NOMO-1 treated with DMSO at 0.1 percent for 48 hours (cell line): ENCODE data around the gene LIN28A.

Experiments
- DNase-seq: peaks from one replicate; lab custom pipeline; 2025; ENCODE audit not compliant: unreplicated experiment; lab: John Stamatoyannopoulos, UW

The LIN28A gene

DNA sequence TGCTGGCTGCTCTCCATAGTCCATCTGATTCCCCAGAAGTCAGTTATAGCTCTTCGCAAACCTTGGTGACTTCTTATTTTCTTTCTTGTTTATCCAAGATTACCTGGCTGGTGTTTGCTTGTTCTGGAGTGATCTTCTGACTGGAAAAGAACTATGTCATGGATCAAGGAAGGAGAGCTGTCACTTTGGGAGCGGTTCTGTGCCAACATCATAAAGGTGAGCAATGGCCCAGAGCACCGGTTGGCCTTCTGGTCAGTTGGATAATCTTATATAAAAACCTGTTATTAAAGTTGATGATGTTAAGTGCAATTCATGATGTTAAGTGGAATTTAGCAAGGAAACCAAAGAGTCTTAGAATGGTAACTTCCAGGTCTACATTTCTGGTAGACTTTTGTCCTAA is 22.2 kb downstream of the LIN28A start:
- DNase-seq, result no peak

DNA sequence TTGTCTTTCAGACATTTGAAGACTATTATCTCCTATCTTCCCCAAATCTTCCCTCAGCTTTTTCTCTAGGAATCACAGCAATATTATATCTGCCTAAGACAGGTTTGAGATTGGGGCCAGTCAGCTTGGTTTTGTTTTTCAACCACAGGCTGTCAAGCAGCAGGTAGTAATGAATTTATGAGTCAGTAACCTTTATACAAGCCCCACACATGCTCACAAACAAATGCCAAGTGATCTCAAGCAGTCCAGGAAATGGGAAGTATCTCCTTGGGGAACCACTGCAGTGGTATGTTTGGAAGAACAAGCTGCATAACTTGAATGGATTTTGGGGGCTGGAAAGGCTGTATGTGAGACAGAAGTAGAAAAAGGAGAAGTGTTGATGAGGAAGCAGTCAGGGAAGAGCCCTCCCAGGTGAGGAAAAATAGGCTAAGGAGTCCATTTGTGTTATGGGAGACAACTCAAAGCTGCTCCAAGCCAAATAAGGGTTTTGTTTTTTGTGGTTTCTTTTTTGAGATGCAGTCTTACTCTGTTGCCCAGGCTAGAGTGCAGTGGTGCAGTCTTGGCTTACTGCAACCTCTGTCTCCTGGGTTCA is 23.6 kb downstream of the LIN28A start:
- no peak for DNase-seq

DNA sequence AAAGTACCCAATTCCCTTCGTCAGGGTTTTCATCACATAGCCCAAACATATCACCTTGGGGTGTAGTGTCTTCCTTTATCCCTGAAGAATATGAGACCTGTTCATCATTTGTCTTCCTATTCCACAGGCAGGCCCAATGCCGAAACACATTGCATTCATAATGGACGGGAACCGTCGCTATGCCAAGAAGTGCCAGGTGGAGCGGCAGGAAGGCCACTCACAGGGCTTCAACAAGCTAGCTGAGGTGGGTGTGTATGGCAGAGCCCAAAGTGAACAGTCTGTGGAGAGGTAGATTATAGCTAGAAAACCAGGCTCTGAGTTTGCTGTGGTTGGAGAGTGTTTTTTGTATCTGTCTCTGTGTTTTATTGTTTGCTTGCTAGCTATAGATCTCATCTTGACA is 27.4 kb downstream of the LIN28A start:
- no peak for DNase-seq

DNA sequence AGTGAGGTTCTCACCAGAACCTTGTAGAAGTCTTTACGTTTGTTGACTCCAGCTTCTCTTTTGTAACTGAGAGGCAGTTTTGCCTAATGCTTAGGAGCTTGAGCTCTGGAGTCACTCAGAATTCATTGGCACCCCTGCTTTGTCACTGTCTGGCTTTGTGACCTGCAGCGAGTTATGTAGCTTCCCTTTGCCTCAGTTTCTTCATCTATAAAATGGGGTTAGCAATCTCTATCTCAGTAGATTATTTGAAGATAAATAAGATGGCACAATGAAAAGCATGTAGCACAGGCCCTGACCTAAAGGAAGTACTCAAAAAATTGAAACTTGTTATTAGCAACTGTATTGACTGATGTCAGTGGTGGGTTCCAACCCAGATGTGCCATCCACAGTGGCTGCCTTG is 29.6 kb downstream of the LIN28A start:
- DNase-seq, result no peak

DNA sequence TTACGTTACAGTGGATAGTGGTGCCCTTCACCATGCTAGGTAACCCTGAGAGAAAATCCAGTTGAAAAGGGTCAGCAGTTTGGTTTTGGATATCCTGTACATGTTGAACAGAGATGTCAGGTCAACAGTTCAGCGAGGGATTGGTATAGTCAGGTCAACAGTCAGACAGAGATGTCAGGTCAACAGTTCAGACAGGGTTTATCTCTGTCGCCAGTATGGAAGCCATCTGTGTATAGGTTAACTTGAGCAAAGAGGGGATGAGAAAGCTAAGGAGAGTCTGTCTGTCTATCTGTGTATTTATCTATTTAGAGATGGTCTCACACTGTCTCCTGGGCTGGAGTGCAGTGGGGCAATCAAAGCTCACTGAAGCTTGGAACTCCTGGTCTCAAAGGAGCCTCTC is 39.3 kb downstream of the LIN28A start:
- no peak for DNase-seq

DNA sequence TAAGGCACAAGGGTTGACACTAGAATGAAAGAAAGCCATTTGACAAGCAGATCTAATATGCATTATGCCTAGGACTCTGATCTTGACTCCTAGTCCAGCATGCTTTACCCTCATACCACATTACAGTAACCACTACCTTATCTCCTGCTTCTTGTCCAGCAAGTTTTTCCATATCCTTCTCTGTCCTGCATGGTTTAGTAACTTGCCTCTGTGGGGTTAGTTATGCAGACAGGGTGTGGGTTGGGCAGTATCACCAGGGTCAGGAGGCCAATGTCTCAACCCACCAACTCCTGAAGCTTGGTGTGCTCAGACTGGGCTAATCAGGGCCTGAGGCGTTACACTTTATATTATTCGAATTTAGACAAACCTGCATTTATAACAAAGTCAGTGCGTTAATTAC is 40.3 kb downstream of the LIN28A start:
- no peak for DNase-seq

DNA sequence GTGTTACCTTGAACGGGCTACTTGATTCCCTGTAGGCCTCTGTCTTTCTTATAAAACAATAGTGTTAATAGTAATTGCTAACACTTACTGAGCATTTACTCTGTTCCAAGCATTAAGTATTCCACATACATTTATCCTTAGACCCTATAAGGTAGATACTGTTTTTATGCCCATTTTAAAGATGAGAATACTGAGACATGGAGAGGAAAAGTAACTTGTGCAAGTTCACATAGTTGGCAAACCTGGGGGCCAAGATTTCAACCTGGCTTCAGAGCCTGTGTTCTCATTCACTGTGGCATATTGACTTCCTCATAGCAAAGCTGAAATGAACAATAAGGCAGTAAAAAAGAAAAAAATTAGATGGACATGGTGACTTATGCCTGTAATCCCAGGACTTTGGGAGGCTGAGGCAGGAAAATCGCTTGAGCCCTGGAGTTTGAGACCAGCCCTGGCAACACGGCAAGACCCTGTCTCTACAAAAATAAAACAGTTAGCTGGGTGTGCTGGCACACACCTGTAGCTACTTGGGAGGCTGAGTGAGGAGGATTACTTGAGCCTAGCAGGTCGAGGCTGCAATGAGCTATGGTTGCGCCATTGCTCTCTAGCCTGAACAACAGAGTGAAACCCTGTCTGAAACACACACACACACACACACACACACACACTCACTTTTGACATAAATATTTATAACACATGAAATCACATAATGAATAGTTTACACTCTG is 42.0 kb downstream of the LIN28A start:
- DNase-seq, result no peak

DNA sequence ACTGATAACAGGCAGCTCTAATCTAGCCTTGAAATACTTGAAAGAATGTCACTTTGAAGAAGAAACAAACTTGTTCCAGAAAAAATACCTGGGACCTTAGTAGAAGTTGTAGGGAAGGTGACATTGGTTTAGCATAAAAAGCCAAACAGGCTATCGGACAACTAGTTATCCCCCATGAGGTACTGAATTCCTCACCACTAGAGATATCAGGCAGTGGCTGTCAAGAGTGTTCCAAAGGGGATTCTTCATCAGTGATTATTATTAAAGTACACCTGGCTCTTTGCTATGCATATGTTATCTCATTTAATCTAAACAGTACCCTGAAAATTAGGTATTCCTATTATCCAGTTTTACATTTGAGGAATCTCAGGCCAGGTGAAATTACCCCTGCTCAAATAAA is 48.5 kb downstream of the LIN28A start:
- no peak for DNase-seq

DNA sequence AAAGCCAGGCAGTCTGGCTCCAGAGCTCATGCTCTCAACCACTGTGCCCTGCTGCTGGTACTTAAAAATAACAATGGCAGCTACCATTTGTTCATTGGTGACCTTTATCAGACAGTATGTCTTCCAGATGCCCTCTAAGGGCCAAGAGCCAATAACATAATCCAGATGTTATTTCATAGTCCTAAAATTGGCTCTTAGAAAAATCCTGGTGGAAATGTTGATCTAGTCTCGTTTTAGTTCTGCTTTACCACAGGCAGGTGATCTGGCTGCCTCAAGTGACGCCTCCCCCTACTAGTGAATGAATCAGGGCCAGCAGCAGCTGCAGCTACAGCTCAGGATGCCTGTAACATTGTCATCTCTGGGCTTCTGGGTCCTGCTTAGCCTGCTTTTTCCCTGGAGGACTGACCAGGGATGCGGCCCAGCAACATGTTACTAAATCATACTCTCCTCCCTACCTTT is 49.0 kb downstream of the LIN28A start:
- no peak for DNase-seq

DNA sequence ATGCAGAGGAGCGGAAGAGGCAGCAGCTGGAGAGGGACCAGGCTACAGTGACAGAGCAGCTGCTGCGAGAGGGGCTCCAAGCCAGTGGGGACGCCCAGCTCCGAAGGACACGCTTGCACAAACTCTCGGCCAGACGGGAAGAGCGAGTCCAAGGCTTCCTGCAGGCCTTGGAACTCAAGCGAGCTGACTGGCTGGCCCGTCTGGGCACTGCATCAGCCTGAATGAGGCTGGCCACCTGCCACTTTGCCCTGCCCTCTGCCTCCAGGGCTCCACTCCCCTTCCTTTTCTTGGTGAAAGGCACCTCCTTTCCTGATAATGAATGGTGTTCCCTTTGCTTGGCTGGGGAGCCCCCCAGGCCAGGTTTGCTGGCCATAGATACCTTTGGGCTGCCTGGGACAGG is 58.3 kb downstream of the LIN28A start:
- DNase-seq, result no peak

DNA sequence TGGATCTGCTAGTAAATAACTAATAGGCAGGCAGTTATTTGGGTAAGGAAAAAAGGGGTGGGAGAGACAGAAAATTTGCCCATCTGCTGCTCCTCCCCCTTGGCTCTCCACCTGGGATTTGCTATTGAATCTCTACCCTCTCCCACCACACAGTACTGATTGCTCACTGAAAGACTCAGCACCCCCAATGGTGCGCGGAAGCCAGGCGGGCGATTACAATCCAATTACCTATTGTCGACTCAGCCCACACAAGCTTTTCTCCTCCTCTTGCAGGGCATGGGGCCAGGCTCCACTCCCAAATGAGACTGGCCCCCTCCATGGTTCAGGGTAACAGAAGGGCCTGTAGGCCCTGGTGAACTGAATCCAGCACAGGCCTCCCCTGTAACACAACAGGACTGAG is 58.9 kb downstream of the LIN28A start:
- DNase-seq, result no peak

DNA sequence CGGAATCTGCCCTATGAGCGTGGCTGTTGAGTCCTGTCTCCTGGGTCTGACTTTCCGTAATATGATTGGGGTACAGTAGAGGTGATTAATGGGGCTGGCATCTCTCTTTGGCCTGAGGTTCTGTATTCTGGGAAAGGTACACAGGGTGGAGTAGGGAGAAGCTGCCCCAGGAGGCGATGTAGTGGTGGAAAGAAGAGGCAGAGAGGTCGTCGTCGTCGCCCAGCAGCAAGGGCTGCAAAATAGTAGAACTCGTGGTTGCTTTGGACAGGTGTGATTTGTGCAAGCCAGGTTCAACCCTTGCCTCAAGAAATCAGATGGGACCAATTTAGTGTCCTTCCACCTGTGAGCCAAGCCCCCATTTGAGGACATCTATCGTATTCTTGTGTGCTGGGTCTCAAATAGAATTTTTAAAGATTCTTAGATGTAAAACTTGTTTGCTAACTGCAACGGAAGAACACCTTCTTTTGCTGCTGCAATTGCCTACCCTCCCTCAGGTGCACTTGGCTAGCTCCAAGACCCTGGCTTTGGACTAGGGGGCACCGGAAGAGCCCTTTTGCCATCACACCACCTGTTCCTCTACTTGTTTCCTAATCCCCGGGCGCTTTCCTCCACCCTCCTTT is 60.4 kb downstream of the LIN28A start:
- peak; percentile 36 for DNase-seq

DNA sequence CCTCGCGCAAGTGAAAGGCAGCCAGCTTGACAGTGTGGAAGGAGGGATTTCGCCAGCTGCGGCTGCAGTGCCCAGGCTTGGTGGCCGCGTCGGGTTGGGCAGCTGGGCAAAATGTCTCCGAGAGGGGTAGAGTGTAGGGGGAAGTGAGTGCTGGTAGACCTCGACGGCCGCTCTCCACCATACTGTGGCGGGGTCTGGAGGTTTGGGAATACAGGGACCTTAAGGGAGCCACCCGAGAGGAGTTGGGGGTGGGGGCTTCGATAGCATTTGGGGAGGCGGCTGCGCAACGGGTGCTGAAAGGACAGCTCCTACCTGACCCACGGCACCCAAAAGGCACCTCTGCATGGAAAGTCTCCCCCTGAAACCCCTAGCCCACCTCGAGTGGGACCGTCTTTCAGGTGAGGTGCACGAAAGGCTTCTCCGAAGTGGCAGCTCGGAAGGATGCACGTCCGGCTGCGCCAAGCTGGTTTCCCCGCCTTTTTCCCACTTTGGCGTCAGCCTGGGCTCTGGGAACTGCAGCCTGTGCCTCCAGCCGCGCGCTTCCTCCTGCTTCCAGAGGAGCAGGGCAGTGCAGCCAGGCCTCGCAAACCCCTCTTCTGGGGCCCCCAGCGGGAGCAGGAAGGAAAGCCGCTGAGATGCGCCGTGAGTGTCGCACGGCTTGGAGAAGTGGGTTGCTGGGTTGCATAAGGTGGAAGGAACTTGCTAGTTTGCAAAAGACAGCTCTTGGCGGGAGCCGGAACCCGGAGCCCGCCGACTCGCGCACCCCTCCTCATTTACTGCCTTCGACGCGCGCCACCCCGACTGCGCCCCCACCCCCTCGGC is 61.1 kb downstream of the LIN28A start:
- peak; percentile 98 for DNase-seq

DNA sequence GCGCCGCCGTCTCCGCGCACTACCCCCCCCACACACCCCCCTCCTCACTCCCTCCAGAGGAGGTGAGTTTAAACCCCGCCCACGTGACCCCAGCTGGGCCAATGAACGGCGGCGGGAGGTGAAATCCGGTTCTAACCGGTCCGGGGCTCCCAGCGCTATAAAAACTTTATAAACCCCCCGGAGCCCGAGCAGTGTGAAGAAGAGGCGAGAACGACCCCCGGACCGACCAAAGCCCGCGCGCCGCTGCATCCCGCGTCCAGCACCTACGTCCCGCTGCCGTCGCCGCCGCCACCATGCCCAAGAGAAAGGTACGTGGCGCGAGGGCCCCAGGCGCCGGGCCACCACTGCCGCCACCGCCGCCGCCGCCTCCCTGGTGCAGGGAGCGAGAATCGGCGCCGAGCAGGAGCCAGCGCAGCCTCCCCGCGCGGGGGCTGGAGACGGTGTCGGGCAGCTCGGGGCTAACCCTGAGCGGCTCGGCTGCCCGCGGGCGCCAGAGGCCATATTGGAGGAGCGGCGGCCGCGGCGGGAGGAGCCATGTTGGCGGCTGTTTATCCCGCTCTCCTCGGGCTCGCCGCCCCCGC is 61.8 kb downstream of the LIN28A start, which contains the start of gene HMGN2:
TSS of gene HMGN2 (plus strand) at position 121 of the 581 bp plus-strand sequence. CDS start at position 294, 173 bp downstream.
- peak; percentile 98 for DNase-seq

DNA sequence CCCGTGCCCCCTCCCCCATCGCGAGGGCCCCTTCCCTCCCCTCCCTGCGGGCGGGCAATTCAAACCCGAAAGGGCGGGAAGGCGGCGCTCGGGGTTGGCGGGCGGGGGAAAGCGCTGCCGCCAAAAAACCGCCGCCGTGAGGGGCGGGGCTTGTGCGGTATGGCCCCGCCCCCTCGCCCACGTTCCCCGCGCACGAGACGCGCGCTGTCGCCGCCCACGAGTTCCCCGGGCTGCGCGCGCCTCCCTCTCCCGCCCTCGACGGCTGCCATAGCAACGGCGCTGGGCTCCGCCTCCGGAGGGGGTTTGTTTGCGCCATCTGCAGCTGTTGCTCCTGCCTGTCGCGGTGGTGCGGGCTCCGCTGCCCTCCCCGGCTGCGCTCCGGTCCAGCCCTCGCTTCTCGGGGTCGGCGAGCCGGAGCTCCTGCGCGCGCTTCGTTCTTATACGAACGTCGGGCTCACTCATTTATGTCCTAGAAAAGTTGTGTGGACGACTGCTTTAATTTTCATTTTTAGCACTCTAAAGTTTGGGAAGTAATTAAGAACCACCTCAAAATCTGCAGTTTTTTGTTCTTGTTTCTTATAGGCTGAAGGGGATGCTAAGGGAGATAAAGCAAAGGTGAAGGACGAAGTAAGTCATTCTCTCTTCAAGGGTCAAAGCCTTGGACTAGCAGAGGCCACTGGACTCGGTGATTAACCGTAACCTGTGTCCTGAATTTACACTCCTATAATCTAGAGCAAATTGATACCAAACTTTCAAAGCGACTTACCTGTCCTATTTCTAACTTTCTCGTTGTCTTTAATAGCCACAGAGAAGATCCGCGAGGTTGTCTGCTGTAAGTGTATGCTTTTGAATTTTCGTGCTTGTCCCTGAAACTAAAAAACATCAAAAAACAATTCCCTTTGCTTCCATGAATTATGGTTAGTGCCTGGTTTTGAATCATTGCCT is 62.6 kb downstream of the LIN28A start:
- DNase-seq, result peak; percentile 89

DNA sequence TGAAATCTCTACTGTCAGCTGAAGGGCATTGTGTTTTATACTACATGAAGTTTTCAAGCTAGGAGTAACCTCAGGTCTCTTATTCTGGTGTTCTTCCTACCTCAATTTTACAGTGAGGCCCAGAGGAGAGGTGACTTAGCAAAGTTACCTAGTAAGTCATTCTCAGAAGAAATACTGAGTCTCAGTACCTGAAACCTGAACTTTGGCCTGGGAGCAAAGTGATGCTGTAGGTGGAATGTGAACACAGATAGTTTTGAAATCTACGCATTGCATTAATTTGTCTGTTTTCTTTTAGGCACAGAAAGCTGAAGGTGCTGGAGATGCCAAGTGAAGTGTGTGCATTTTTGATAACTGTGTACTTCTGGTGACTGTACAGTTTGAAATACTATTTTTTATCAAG is 64.2 kb downstream of the LIN28A start:
- DNase-seq, result no peak

DNA sequence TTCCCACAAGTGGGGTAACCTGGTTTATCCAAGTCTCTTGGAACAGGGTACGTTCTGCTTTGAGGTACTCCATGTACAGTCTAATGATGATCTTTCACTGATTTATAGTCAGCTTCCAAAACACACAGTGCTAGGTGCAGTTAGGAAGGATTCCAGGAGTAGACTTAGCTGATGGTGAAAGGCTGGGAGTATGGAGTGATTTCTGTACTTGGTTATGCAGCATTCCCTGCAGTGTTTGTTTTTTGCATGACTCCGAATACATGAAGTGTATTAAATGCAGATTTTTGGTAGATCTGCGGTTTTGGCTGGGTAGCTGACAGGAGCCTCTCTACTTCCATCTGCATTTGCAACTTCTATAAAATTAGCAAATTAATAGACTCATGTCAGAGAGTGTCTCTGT is 65.4 kb downstream of the LIN28A start:
- DNase-seq, result no peak

DNA sequence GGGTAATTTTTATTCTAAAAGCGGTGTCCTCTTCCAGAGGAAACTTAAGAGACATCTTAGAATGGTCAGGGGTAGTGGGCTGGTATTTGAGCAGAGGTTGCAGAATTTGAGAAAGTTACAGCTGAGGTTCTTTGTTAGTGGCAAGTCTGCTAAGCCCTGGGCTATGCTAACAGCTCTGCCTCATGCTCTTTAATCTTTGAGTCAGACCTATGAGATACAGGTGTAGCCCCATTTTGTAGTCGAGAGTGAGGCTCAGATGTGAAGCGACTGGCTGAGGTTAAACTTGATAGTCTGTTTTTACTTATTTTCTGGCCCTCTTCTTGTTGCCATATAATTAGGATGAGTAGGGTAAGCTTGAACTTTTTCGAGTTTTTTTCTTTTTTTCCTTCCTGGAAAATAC is 66.3 kb downstream of the LIN28A start:
- no peak for DNase-seq

DNA sequence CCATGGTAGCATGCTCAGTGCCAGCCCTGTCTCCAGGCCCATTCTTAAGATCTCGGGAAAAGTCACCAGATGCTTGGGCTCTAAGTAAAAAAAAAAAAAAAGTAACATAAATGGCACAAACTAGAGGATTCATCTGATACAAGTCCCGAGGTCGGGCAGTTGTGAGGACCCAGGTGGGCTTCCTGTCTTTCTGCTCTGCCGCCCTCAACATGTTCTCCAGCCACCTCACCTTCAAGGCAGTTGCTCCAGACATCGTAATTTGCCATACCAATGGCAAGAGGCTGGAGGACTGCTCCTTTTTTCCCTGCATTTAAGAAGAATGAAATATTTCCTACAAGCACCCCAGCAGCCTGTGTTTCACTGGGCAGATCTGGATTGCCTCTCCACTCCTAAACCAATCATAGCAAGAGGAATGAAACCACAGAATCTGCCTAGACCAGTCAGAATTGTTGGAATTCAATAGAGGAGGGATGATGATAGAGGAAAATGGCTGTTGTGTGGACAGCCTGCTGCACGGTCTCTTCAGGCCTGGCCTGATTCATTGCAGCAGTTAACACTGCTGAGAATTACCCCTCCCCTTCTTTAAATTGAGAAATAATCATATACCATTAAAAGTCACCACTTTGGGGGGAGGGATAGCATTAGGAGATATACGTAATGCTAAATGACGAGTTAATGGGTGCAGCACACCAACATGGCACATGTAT is 67.0 kb downstream of the LIN28A start:
- no peak for DNase-seq
